ENCODE measurements around the gene NOP10.
"Not testable (repeated sequence)": the region's sequence is repeated elsewhere in the genome, so short reads cannot be mapped to it uniquely, and the experiment has no call there.

Gene NOP10

GRCh38 chr15:34358367-34358766 lies 15.4 kb upstream of the NOP10 start:
- no peak for DNase-seq

DNA sequence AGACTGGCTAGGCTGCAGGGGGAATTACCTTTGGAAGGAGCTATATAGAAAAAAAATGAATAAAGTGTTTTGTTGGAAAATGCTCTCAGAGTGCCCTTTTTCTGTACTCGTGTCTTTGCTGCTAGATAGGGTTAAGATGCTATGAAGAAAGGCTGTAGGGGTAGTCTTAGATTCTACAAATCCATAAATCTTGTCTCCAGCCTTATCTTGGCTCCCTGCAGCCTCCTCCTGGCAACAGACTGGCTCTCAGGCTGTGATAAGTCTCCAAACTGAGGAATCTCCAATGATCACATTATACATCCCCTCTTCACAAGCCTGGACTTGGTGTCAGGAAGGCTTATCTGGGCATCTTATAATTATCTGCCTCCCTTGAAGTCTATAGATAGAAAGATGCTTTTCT lies 14.7 kb upstream of the NOP10 start:
- no peak for DNase-seq

DNA sequence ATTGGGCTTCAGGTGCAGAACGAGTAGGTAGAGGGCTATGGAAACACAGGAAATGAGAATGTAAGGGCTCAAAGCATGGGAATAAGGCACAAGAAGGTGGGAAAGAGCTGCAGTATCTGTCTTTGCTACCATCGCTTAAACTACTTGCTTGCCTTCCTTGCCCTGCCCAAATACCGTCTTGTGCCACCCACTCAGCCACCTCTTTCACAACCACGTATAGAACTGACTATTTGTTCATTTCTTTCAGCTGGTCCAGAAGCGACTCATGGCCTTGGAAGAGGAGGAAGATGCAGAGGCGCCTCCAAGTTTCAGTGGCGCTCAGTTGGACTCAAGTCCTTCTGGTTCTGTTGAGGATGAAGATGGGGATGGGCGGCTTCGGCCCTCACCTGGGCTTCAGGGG lies 12.3 kb upstream of the NOP10 start:
- no peak for DNase-seq

DNA sequence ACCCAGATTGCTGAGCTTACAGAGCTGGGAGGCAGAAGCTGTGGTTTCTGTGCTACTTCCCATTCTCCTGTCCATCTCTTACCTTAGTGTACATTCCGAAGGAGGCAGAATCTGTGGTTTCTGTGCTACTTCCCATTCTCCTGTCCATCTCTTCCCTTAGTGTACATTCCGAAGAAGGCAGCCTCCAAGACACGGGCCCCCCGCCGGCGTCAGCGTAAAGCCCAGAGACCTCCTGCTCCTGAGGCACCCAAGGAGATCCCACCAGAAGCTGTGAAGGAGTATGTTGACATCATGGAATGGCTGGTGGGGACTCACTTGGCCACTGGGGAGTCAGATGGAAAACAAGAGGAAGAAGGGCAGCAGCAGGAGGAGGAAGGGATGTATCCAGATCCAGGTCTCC lies 11.3 kb upstream of the NOP10 start:
- DNase-seq: no peak

DNA sequence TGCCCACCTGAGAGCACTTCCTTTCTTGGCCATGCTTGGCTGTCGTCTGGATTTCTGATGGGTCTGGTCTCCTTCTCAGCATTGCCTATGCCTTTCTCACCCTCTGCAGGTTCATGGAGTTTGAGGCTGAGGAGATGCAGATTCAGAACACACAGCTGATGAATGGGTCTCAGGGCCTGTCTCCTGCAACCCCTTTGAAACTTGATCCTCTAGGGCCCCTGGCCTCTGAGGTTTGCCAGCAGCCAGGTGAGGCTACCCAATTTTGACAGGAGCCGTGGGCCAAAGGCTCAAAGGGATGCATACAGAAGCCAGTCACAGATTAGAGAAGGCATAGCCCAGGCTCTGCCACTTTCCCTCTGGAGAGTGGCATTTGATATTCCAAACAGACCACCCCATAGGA lies 10.7 kb upstream of the NOP10 start:
- DNase-seq: no peak

- not testable (repeated sequence) for DNase-seq
Measured at GRCh38 chr15:34352996-34353395, 10.1 kb upstream of the NOP10 start.

GRCh38 chr15:34349769-34350168 lies 6.8 kb upstream of the NOP10 start:
- no peak for DNase-seq

DNA sequence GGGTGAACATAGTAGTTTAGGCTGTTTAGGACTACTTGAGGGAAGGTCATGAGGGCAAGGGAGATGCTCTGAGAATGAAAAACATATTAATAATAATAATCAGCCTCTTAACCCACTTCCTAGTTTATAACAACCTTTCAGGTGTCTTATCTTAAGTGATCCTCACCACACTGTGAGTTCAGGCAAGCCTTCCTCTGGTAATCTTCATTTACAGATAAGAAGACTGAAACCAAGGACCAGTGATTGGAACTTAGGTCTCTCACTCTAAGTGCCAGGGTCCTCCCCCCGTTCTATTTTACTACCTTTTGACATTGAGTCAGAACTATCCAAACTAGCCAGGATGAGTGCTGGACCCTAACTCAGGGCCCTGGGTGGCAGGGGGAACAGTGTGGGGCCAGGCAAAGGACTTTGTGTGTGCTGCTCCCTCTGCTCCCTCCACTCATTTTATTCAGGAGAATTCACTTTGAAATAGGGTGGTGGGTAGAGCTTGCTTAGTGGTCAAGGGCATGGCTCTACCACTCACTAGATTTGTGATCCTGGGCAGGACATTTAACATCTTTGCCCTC lies 5.9 kb upstream of the NOP10 start:
- DNase-seq: no peak

GRCh38 chr15:34347951-34348638 lies 5.2 kb upstream of the NOP10 start:
- no peak for DNase-seq

GRCh38 chr15:34342213-34342736 lies 661 bp downstream of the NOP10 start:
- DNase-seq: peak in 1 of 6 experiments; percentile 33

DNA sequence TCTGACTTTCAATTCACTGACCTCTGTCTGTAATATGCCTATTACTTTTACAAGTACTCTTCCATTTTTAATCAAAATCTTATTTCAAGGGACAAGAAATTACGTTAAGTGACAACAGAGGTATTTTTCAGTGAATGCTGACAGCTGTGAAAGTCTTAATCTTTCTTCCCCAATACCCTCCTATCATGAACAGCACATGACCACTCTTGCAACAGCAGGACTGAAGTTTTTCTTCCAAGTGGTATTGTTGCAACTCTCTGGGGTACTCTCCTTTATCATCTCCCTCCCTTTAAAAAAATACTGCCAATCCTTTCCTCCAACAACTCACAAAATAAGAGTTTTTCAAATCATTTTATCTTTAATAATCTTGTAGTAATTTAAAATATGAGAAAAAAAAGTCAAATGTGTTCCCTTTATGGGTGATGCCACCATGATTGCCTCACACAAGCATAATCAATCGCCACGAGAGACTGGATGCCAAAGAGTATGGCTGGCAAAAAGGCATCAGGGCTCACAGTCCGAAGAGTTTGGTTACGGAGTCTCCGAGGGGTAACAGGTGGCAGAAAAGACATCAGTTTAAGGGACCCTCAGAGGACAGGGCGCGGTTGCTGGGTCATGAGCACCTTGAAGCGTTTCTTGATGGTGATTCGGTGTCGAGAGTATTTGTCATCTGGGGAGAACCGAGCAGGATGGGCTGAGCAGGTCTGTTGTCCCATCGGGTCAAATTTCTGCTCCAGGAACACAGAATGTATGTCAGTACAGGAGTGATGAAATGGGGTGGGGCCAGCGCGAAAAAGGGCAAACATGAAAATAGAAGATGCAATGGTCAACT lies 1.3 kb downstream of the NOP10 start:
- no peak for DNase-seq

DNA sequence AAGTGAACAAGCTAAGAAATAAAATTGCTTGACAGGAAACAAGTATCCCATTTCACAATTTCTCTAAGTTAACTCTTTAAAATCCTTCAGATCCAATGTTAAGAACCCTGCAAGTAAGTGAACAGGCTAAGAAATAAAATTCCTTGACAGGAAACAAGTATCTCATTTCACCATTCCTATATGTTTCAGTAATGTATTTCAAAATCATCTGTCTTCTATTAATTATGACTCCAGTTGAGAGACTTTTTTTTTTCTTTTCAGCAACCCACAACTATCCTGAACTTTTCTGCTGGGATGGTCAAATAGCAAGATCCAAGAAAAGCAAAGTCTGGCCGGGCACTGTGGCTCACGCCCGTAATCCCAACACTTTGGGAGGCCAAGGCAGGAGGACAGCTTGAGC lies 3.0 kb downstream of the NOP10 start:
- no peak for DNase-seq

GRCh38 chr15:34338347-34338746 lies 4.6 kb downstream of the NOP10 start:
- no peak for DNase-seq

DNA sequence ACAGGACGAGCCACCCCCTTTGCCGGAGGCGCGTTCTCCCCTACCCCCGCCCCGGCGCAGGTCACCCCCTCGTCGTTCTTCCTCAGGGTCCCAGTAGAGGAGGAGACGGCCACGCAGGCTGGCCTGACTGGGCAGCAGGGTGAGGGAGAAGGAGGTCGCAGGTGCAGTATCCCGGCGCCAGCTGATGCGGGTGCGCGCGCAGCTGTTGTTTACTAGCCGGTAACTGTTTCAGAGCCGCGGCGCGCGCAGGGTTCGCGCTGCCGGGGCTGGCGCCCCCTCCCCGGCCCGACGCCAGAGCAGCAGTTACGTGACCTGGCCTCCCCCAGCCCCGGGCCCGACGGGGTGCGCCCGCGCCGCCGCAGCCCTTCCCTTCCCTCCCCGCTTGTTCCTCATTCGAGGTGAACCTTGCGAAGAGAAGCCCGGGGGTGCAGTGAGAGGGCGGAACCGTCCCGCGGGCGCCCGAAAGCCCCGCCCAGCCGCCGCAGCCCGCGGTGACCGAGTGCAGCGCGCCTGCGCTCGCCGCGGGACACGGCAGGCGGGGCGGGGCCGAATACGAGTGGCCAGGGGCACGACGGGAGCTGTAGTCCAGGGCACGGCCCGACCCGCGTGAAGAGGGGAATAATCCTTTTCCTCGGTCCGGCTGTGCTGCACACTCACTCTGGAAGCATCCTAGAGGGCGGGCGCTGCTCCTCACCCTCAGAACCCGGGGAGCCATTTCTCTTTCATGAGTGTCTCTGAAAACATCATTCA lies 5.2 kb downstream of the NOP10 start, which contains the start of gene SLC12A6:
Gene SLC12A6, minus strand, starts transcription at position 225 of the 750 bp plus-strand sequence. CDS start 1,101 bp downstream, outside the sequence.
- peak; percentile 83 to 92 (median 86) for DNase-seq

GRCh38 chr15:34336991-34337556 lies 5.9 kb downstream of the NOP10 start:
- DNase-seq: peak in 3 of 6 experiments; percentile 43 to 72 (median 43)

DNA sequence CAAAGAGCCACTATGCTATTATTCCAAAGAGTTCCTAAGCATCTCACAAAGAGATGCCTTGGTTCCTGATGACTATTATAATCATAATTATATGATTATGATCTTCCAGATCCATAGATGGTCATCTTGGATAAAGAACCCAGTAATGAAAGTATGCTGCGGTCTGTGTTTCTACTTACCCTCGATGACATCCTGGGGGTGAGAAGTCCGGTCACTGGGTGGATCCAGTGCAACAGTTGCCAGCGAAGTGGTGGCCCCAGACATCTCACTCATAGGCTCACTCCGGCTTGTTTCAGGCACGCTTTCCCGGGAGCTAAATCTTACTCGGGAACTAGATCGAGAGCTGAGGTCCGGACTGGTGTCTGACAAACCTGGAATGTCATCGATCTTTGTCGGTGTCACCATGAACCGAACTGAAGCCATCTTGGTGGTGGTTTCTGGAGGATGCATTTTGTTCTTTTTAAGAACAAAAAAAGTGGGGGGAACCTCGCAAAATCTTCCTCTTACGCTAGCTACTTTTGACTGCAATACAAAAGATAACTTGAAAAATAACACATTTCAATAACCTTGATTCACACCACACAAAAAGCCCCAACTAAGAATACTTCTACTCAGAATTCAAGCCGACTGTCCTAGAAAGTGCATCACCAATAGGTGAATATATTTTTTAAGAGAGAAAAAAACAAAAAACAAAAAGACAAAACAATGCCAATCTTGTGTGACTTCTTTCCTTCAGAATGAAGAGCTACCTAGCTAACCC lies 6.5 kb downstream of the NOP10 start:
- DNase-seq: no peak

DNA sequence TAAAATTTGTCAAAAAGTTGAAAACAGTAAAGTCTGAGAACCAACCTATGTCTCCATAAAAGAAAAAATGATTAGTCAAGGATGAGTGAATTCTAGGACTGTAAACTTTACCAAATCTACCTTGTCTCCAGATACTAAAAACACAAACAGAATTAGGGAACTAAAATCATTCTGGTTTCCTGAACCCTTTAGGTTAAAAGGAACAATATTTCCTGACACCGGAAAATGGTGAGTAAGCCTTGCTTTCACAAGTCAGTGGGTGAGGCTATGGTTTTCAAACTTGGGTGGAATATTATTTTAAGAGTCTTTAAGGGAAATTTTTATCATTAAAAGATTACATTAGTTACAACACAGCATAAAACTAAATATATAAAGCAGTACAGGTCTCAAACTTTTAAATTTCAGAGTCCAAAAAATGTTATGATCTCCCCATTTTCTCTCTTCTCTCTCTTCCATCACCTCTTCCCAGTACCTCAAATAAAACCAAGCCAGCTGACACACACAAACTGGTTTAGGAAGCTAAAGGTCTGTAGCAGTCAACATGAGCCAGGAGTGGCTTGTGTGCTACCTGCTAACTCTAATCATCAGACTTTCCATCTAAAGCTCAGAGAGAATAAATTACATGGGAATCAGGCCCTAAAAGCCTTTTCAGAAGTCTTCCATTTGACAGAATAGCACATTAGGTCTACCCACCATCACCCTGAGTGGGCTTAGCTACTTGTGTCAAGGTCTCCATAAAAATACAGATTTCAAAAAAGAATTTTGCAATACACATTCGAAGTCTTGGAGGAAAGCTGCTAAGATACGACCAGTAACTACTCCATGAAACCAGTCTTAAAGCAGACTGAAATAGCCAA lies 7.5 kb downstream of the NOP10 start:
- DNase-seq: peak in 1 of 6 experiments; percentile 6

- no peak for DNase-seq
Measured at GRCh38 chr15:34334672-34335071, 8.3 kb downstream of the NOP10 start.

DNA sequence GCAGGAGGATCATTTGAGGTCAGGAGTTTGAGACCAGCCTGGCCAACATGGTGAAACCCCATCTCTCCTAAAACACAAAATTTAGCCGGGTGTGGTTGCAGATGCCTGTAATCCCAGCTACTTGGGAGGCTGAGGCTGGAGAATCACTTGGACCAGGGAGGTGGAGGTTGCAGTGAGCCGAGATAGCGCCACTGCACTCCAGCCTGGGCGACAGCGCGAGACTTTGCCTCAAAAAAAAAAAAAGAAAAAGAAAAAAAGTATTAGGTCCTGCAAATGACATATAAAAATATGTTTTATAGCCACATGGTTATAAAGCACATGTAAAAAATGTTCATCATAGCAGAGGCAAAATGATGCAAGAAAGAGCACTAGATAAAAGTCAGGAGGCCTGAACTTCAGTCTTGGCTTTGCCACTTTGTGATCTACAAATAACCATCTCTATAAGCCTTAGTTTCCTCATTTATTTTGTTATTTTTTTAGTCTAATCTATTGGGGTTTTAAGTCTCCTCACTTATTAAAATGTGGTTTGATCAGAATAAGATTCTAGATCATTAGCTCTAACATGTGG lies 10.3 kb downstream of the NOP10 start:
- no peak for DNase-seq

- DNase-seq: peak in 2 of 6 experiments; percentile 7 to 14
Measured at GRCh38 chr15:34331809-34332208, 11.1 kb downstream of the NOP10 start.
